Heart right ventricle (tissue), 16 donors: ENCODE data around the gene MEGF11. TPM values are rescaled to one million over a fixed set of nuclear protein-coding genes. Genes with fewer than 3 reads are reported as not detected.

Source experiments
- ATAC-seq, 8 donors: fragments of 200-7000 bp; cut with Tn5 transposase; one replicate each; pipeline ENCODE4 v1.9.1; 2020; ENCODE audit warnings: mild to moderate bottlenecking in 8 of 8, moderate library complexity in 8 of 8, moderate number of reproducible peaks in 1 of 8
- DNase-seq, 2 donors: peaks; one replicate each; pipeline ENCODE4 v3.0.0-alpha.2; 2020
- H3K27ac ChIP-seq, 10 donors: fragments of 200-600 bp; sonication (generic) in 2 of 10; one replicate each; pipeline versions ENCODE4 v1.5.0 to v1.8.0; 2020 to 2022; ENCODE audit warnings: mild to moderate bottlenecking in 3 of 10
- H3K27me3 ChIP-seq, 7 donors: fragments of 200-600 bp; one replicate each; pipeline ENCODE4 v1.8.0; 2021 to 2022; ENCODE audit warnings: mild to moderate bottlenecking in 2 of 7
- H3K36me3 ChIP-seq, 9 donors: fragments of 200-600 bp; sonication (generic) in 1 of 9; one replicate each; pipeline versions ENCODE4 v1.5.0 to v1.8.0; 2020 to 2022; ENCODE audit warnings: mild to moderate bottlenecking in 2 of 9
- H3K4me1 ChIP-seq, 9 donors: fragments of 200-600 bp; sonication (generic) in 1 of 9; one replicate each; pipeline versions ENCODE4 v1.5.0 to v1.8.0; 2020 to 2022; ENCODE audit warnings: mild to moderate bottlenecking in 4 of 9
- H3K4me3 ChIP-seq, 10 donors: fragments of 200-600 bp; sonication (generic) in 2 of 10; one replicate each; pipeline versions ENCODE4 v1.5.0 to v1.8.0; 2020 to 2022; ENCODE audit warnings: mild to moderate bottlenecking in 7 of 10, moderate library complexity in 2 of 10
- H3K9me3 ChIP-seq, 11 donors: fragments of 200-600 bp in 10 of 11; sonication (generic) in 2 of 11; one replicate each; pipeline versions ENCODE4 v1.5.0 to v1.8.0; 2013 to 2022; ENCODE audit warnings: mild to moderate bottlenecking in 2 of 11, control low read depth in 1 of 11, moderate library complexity in 1 of 11
- WGBS, 2 donors: extraction: QIAGEN DNeasy Blood & Tissue Kit; methylation state at CpG; one replicate each; pipeline ENCODE4 v1.1.7; 2013; ENCODE audit warnings: inconsistent platforms in 1 of 2; 5-methylcytosine and 5-hydroxymethylcytosine counted together
- intact Hi-C, 10 donors: fragments of 100-400 bp; cut with DNase I; formaldehyde crosslinking; loops; one replicate each; pipeline versions ENCODE4 v1.11.1 to v1.14.2; 2022
- microRNA-seq, 2 donors: library from miRNA; unstranded; fragments of <30 nt; microRNA quantifications; one replicate each; pipeline ENCODE4 v1.2.0, GENCODE V29; 2021
- polyA plus RNA-seq, 2 donors: library from polyadenylated mRNA; stranded (reverse); fragments of 200-250 nt; gene quantifications; one replicate each; pipeline ENCODE4 v1.2.3, GENCODE V29; 2013
- total RNA-seq, 10 donors: library from RNA; stranded (reverse); fragmentation: NEBNext Ultra II Directional in 3 of 10; extraction: Animal tissue kit (Norgen Biotek cat#: 25700) in 3 of 10; gene quantifications; one replicate each; pipeline versions ENCODE4 v1.2.1 to v1.2.4, GENCODE V29; 2021 to 2023
- TF ChIP-seq, protein P1 (sequence below), 9 donors: fragments of 200-600 bp; sonication (generic) in 2 of 9; IDR thresholded peaks; one replicate each; pipeline versions ENCODE4 v1.5.0 to v1.8.0; 2021 to 2022; ENCODE audit warnings: antibody characterized with exemption in 9 of 9, mild to moderate bottlenecking in 5 of 9, moderate library complexity in 1 of 9
- donor health status: Arrhythmogenic right ventricular cardiomyopathy.
- donor health status: ischemic (EF 13 %, LVEDD 7.1; RV severe dilation, severe dysfunction).
- donor health status: healthy with polysubstance abuse.
- donor health status: DM: no; HTN: yes; CAD: no.
- donor health status: DM: no; HTN: no; CAD: no.
- donor health status: ischemic (EF 25% LVEDD 6.9; RV normal size, moderate dysfunction).
- donor health status: ischemic (EF 25% LVEDD 5.7; RV mildly dilated, moderate dysfunction).
- donor health status: healthy.
- donor health status: DM: yes; HTN: yes; CAD: no.
- donor health status: Ischemic cardiomyopathy.
- donor health status: ischemic (EF 35%, LVEDD 5.7; RV mildly dilated, moderate dysfunction).
- donor health status: nonischemic (EF 11% LVEDD 7.7; RV severe dilation, severe dysfunction).
- donor health status: DM: yes; HTN: yes; CAD: no.
- donor health status: PGD.
- donor health status: ischemic (EF 29% LVEDD 5.4; RV normal size, mild dysfunction).
- donor health status: nonischemic (EF 23%, LVEDD 6.1; RV moderate dilation, normal function).

The MEGF11 gene
- total and polyA plus RNA-seq, 12 donors: 0.03 TPM; not detected in 11

DNA sequence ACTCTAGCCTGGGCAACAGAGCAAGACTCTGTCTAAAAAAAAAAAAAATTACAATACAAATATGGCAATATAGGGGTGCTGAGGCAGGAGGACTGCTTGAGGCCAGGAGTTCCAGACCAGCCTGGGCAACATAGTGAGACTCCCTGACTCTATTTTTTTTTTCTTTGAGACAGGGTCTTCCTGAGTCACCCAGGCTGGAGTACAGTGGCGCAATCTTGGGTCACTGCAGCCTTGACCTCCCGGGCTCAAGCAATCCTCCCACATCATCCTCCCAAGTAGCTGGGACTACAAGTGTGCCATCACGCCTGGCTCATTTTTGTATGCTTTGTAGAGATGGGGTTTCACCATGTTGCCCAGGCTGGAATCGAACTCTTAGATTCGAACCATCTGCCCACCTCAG is 401.6 kb downstream of the MEGF11 start:
- Histone ChIP-seq H3K27ac (no peak overlapping the region), H3K4me3 (no peak overlapping the region), H3K4me1 (no peaks in the 10 kb centered on the region), H3K27me3 (no peaks in the 10 kb centered on the region), H3K9me3 (no peaks in the 10 kb centered on the region), H3K36me3 (no peaks in the 10 kb centered on the region)
- no peak for ATAC-seq
- DNase-seq: no peak
- TF ChIP-seq, protein P1, sequence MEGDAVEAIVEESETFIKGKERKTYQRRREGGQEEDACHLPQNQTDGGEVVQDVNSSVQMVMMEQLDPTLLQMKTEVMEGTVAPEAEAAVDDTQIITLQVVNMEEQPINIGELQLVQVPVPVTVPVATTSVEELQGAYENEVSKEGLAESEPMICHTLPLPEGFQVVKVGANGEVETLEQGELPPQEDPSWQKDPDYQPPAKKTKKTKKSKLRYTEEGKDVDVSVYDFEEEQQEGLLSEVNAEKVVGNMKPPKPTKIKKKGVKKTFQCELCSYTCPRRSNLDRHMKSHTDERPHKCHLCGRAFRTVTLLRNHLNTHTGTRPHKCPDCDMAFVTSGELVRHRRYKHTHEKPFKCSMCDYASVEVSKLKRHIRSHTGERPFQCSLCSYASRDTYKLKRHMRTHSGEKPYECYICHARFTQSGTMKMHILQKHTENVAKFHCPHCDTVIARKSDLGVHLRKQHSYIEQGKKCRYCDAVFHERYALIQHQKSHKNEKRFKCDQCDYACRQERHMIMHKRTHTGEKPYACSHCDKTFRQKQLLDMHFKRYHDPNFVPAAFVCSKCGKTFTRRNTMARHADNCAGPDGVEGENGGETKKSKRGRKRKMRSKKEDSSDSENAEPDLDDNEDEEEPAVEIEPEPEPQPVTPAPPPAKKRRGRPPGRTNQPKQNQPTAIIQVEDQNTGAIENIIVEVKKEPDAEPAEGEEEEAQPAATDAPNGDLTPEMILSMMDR (IDR thresholded peaks at IDR 0.05): no peak
- intact Hi-C loops: loop anchor here in 3 of 10 donors (10.0 kb wide), 2 partner anchors 207 to 217 kb away; no protein-coding TSS in a partner anchor
- 92 to 96% methylated on average over 5 of the region's 5 CpGs for WGBS, 2 donors

DNA sequence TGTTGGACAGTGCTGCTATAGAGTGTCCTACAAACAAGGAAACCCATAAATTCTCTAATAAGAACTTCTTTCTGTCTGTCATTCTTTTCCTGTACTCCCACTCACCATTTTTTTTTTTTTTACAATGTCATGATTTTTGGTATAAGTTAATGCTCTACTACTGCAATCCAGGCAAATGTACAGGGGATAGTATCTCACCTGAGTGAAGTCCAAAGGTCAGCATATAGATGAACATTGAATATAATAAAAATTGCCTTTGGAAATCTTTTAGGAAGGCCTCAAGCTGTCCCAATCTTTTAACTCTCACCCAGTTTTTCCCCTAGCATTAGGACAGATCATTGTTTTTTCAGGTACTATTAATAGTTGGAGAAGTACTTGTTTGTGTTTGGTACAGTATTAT is 405.6 kb downstream of the MEGF11 start:
- no peak for ATAC-seq
- intact Hi-C loops: loop anchor here in 1 of 10 donors (10.0 kb wide), 1 partner anchor 203 kb away; no protein-coding TSS in a partner anchor

DNA sequence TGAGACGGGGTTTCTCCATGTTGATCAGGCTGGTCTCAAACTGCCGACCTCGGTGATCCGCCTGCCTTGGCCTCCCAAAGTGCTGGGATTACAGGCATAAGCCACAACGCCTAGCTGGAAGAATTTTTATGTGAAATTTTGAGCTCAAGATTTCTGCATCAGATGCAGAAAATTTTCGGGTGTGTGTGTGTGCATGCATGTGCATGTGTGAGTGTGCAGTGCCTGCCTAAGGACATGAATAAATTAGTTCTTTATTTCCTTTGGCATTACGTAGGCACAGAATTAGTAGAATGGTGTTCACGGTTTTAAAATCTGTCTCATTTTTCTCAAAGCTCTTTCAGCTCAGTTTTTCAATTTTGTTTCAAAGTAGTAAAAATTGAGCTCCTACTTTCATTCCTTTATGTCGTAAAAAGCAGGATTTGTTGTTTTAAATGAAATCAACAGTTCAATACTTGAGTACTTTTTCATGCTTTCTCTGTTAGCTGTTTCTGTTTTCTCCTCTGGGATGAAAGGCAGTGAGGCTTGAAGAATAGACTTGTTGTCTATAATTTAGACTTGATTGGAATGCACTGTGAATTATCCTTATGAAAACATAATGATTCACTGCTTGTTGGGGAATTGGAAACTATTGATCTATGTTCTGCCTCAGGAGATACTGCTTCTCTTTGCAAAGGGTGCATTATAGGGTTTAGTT is 407.6 kb downstream of the MEGF11 start:
- TF ChIP-seq, protein P1 (IDR thresholded peaks at IDR 0.05): no peak
- 77 to 85% methylated on average over 9 of the region's 9 CpGs for WGBS, 2 donors
- no peak for DNase-seq
- no peaks in the 10 kb centered on the region for H3K9me3 ChIP-seq
- H3K27me3 ChIP-seq: no peaks in the 10 kb centered on the region
- no peak for ATAC-seq
- intact Hi-C loops: loop anchor here in 1 of 10 donors (10.0 kb wide), 1 partner anchor 201 kb away; no protein-coding TSS in a partner anchor
- H3K27ac ChIP-seq: no peak overlapping the region
- no peaks in the 10 kb centered on the region for H3K36me3 ChIP-seq
- H3K4me3 ChIP-seq: no peak overlapping the region
- H3K4me1 ChIP-seq: peaks cover 0 to 10% (median 0%) of the 10 kb centered on the region in 9 donors

More for the DNA sequence above, 405.6 kb downstream of the MEGF11 start:
- H3K4me3 ChIP-seq: no peak overlapping the region
- TF ChIP-seq, protein P1 (IDR thresholded peaks at IDR 0.05): no peak
- H3K27me3 ChIP-seq: no peaks in the 10 kb centered on the region
- H3K9me3 ChIP-seq: no peaks in the 10 kb centered on the region
- H3K36me3 ChIP-seq: no peaks in the 10 kb centered on the region
- no peak overlapping the region for H3K27ac ChIP-seq
- no peak for DNase-seq
- H3K4me1 ChIP-seq: no peaks in the 10 kb centered on the region

Small RNA genes within 50 kb of the gene (microRNA-seq; reads per million reads assigned to microRNA genes)
- gene MIR4311: 0 reads per million in 2 donors

Other genes with a start within 250 kb of the MEGF11 start
- gene DIS3L, start 39.8 kb upstream of the MEGF11 start, total RNA-seq: 10 to 100 TPM; 30.3 to 49.6 (median 39.5) TPM
- gene DIS3L, start 39.8 kb upstream of the MEGF11 start, polyA plus RNA-seq: 10 to 100 TPM; 10.6 to 13.6 TPM
- 1 to 10 TPM; 2.4 to 5.4 (median 3.4) TPM for gene TIPIN, start 102.9 kb upstream of the MEGF11 start, total RNA-seq
- gene TIPIN, start 102.9 kb upstream of the MEGF11 start, polyA plus RNA-seq: 1 to 10 TPM; 2.9 to 4.5 TPM
- 10 to 100 TPM; 30.9 to 61.3 (median 44.7) TPM for gene MAP2K1, start 133.2 kb upstream of the MEGF11 start, total RNA-seq
- gene MAP2K1, start 133.2 kb upstream of the MEGF11 start, polyA plus RNA-seq: 100 to 1,000 TPM in 1 of 2 donors, 1 to 10 TPM in 1; 7.5 to 106 TPM
- 10 to 100 TPM; 28.5 to 41.6 (median 33.9) TPM for gene SNAPC5, start 244.0 kb upstream of the MEGF11 start, total RNA-seq
- 10 to 100 TPM; 32.8 to 48.8 TPM for gene SNAPC5, start 244.0 kb upstream of the MEGF11 start, polyA plus RNA-seq